ENCODE measurements around the gene KLHDC7B.

DNA sequence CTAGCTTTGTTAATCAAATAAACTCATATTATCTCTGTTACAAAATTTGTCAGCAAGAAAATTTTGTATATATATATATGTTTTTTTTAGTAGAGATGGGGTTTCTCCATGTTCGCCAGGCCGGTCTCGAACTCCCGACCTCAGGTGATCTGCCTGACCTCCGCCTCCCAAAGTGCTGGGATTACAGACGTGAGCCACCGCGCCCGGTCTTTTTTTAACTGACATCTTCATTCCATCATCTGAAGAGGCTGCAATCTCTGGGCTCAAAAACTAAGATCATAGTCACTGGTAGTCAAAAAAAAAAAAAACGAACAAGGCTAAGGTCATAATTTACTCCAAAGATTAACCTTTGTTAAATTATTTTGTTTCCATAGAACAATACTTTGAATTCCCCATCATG lies 5.3 kb upstream of the KLHDC7B start:
- TF ChIP-seq, protein P1, sequence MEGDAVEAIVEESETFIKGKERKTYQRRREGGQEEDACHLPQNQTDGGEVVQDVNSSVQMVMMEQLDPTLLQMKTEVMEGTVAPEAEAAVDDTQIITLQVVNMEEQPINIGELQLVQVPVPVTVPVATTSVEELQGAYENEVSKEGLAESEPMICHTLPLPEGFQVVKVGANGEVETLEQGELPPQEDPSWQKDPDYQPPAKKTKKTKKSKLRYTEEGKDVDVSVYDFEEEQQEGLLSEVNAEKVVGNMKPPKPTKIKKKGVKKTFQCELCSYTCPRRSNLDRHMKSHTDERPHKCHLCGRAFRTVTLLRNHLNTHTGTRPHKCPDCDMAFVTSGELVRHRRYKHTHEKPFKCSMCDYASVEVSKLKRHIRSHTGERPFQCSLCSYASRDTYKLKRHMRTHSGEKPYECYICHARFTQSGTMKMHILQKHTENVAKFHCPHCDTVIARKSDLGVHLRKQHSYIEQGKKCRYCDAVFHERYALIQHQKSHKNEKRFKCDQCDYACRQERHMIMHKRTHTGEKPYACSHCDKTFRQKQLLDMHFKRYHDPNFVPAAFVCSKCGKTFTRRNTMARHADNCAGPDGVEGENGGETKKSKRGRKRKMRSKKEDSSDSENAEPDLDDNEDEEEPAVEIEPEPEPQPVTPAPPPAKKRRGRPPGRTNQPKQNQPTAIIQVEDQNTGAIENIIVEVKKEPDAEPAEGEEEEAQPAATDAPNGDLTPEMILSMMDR (IDR thresholded peaks at IDR 0.05; ENCODE audit: low read depth, low read length), result no peak
- no peak for TF ChIP-seq EZH2phosphoT487 (IDR thresholded peaks at IDR 0.05; ENCODE audit: low read depth)

All from OCI-LY3 (cell line).